GM10266 (cell line): ENCODE data around the gene FGF22.

Experiments
- DNase-seq: peaks from one replicate; pipeline ENCODE4 v3.0.0; 2012; ENCODE audit errors: extremely low spot score
- TF ChIP-seq, protein P1 (sequence below): IDR thresholded peaks from 2 replicates; pipeline ENCODE4 v1.5.1; 2012; ENCODE audit warnings: mild to moderate bottlenecking, low read depth; ENCODE audit not compliant: control insufficient read depth, insufficient read depth; ENCODE audit errors: missing control alignments

Gene FGF22

DNA sequence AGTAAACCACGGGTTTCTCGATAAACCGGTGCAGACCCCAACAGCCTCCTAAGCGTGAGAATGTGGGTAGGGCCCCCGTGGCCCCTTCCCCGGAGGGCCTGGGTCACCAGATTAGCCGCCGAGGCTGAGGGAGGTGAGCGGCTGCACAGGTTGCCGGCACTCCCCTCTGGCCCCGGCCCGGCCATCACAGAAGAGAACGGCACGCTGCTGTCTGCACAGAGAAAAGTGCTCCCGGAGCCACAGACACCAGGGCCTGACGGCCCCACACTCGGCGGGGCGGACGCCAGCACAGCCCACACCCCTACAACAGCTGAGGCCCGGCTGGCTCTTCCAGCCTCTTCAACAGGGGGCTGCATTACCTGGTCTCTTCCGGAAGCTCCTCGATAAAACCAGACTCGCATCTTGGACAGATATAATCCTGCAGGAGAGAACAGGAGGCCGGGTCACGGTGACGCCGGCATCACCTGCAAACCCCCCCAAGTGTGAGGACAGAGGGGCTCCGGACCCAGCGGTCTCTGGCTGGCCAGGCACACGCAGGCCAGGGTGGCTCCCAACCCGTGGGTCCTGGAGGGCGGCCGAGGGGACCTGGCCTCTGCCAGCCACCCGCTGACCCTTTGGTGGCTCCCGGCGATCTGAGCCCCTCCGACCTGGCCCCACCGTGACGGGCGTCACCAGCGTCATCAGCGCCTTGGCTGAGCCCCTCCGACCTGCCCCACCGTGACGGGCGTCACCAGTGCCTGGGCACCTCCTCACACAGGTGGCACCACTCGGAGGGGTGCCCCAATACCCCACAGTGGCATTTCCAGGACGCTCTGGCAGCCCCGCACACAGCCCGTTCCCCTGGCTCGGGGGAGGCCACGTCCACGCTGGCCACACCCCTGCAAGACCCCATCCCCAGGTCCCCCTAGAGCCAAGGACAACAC lies 13.0 kb downstream of the FGF22 start:
- TF ChIP-seq, protein P1, sequence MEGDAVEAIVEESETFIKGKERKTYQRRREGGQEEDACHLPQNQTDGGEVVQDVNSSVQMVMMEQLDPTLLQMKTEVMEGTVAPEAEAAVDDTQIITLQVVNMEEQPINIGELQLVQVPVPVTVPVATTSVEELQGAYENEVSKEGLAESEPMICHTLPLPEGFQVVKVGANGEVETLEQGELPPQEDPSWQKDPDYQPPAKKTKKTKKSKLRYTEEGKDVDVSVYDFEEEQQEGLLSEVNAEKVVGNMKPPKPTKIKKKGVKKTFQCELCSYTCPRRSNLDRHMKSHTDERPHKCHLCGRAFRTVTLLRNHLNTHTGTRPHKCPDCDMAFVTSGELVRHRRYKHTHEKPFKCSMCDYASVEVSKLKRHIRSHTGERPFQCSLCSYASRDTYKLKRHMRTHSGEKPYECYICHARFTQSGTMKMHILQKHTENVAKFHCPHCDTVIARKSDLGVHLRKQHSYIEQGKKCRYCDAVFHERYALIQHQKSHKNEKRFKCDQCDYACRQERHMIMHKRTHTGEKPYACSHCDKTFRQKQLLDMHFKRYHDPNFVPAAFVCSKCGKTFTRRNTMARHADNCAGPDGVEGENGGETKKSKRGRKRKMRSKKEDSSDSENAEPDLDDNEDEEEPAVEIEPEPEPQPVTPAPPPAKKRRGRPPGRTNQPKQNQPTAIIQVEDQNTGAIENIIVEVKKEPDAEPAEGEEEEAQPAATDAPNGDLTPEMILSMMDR: no peak
- DNase-seq: no peak

DNA sequence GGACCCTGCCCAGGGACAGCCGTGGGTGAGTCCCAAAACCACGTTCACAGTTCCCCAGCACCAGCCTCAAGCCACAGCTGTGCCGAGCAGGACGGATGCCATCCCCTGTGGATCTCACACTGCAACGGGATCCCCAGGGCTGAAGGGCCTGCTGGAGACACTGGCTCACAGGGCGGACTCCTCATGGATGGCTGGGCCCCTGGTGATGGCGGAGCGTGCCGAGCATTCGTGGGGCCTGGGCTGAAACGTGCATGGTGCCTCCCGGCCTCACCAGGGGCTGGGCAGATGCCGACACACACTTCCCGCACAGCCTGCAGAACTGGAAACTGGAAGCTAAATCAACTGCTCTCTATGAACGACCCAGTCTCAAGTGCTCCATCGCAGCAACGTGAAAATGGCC lies 13.7 kb downstream of the FGF22 start:
- no peak for DNase-seq
- TF ChIP-seq, protein P1: no peak

DNA sequence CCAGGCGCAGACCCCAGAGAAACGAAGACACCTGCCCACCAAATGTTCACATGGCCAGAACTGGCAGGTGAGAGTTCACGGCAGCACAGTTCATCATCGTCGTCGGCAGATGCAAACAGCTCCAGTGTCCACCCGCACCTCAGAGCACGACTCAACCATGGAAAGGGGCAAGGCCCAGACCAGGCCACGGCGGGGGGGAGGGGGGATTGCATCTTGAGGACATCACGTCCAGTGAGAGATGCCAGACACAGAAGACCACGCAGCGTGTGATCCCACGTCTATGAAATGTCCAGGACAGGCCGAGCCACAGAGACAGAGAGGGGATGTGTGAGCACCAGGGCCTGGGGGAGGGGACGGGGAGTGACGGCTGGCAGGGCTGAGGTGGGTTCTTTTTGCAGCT lies 16.0 kb downstream of the FGF22 start:
- no peak for DNase-seq
- TF ChIP-seq, protein P1: no peak

DNA sequence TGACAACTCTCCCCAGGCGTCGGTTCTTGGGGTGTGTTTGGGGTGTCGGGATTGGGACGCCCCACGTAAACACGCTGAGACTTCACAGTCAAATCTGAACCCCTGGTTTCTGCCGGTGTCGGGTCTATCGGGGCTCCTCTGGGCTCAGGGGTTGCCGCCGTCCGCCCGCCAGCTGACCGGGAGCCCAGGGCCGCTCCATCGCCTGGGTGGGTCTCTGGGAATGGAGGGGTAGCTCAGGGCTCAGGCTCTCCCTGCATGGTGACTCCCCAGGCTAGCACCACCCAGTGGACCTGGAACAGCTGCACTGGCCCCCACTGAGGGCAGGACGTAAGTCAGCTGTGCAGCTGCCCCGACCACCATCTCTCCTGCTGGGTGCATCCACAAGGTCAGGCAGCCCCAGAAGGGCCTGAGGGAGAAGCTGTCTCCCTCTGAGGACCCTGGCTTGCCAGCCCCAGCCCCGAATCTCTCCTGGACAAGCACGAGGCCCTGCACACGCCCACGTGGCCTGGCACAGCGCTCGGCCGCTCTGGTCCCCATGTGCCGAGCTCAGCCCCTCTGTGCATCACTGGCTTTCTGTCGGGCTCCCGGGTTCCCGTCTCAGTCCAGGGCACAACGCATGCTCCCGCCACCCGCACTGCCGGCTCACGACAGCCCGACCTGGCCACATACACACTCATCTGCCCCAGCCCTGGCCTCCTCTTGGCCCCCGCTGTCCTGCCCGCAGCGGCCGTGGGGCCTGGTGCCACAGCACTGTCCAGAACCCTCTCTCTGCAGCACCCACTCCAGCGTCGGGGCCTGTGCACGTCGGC lies 17.3 kb downstream of the FGF22 start:
- DNase-seq: no peak
- TF ChIP-seq, protein P1: no peak

DNA sequence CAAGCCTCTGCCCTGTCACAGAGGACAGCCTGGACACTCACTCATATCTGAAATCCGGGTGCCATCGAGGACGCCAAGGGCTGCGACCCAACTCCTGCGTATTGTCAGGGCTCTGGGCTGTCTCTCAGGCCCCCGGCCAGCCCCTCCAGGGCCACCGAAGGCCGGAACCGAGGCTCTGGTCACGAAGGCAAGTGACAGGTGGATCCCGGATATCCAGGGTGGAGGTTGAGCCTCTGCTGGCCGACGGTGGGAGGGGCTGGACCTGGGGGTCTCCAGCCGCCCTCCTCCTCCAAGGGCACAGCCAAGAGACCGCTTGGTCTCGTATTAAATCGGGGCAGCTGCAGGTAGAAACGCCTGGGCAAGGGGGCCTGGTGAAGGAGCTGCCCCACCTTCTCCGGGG lies 17.9 kb downstream of the FGF22 start:
- TF ChIP-seq, protein P1: no peak
- no peak for DNase-seq

DNA sequence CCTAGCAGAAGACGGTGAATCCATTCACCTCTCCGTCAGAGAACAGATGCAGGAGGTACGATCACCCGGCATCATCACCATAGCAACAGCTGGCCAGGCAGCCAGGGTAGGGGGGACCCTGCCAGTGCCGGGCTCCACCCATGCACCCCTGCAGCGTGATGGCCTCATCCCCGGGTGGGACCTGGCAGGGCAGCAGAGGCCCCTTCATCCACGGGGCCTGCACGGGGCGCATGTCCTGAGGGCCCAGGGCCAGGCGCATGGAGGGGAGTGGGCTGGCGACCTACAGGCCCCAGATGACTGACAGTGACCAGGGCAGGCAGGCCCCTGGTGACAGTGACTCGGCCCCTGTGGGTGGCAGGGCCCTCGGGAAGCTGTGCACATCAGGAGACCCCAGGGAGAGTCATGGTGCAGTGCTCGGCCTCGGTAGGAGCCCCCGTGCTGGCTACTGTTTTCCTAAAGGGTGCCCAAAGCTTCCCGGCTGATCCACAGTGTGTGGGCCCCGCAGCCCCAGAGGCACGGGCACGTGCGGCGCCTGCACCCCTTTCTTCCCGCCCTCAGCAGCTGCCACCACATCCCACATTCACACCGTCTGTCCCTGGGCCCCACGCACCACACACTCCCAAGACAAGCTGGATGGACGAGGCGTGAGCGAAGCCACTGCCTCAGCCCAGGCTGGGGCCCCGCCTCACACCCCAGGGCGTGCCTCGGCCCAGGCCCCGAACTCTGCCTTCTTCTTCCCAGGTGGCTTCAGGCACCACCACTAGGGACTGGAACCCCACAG lies 18.6 kb downstream of the FGF22 start:
- TF ChIP-seq, protein P1: no peak

More for the DNA sequence above, 18.6 kb downstream of the FGF22 start:
- no peak for DNase-seq
